Erythroblast (primary cell): ENCODE measurements around the gene EPHB6.

Experiments used
- DNase-seq, 2 experiments: peaks; one replicate each; lab custom pipeline; 2025; lab: John Stamatoyannopoulos, UW
- GATA1 ChIP-seq: IDR thresholded peaks from 2 replicates; pipeline ENCODE4 v1.6.1; 2011; ENCODE audit warnings: low read depth, mild to moderate bottlenecking, control low read depth, low read length, moderate library complexity
- POLR2A ChIP-seq: IDR thresholded peaks from 2 replicates; pipeline ENCODE4 v1.6.1; 2011; ENCODE audit warnings: mild to moderate bottlenecking, low read length

Gene EPHB6

DNA sequence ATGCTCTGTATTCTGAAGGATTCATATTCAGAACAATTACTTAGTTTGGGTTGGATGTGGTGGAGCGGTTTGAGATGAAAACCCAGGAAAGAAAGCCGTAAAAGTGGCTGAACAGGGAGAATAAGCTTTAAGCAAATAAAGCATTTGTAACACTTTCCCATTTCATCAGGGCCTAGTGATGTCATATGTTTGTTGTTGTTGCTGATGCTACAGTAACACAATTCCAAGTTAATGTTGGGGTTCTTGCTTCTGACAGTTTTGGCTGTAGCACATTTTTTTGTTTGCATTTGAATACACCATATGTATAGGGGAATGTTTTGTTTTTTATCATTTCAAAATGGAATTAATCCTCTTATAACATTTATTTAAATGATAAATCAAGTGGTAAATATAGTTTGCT, 40.4 kb upstream of the EPHB6 start:
- DNase-seq: no peak

DNA sequence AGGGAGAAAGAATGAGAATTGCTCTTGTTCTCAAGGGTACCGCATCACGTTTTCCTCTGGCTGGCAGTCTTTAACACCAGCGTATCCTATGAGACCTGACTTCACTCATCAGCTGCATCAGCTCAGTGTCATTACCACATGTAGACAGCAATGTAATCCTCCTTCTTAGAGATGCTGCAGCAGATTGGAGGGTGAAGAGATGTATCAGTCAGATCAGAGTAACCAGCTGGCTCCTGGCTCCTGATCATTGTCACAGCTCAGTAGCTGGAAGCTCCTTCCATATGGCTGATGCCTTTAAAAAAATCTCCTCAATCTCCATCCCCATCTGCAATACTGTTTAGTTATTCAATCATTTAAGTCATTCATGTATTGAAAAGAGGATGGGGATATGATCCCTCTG, 39.7 kb upstream of the EPHB6 start:
- no peak for TF ChIP-seq GATA1
- TF ChIP-seq POLR2A: no peak
- DNase-seq: no peak

More for the DNA sequence above, 40.4 kb upstream of the EPHB6 start:
- TF ChIP-seq POLR2A: no peak
- TF ChIP-seq GATA1: no peak

DNA sequence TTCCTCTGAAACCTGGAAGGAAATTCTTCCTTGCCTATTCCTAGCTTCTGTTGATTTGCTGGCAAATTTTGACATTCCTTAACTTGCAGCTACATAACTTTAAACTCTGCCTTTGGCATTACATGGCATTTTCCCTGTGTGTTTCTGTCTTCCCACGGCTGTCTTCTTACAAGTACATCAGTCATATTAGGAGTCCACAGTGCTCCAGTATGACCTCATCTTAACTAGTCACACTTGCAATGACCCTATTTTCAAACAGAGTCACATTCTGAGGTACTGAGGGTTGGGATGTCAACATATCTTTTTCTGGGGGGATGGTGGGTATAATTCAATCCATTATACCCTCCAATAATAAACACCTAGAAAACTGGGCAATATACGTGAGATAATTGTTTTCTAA, 37.4 kb upstream of the EPHB6 start:
- DNase-seq: no peak
- TF ChIP-seq POLR2A (no peak), GATA1 (no peak)

DNA sequence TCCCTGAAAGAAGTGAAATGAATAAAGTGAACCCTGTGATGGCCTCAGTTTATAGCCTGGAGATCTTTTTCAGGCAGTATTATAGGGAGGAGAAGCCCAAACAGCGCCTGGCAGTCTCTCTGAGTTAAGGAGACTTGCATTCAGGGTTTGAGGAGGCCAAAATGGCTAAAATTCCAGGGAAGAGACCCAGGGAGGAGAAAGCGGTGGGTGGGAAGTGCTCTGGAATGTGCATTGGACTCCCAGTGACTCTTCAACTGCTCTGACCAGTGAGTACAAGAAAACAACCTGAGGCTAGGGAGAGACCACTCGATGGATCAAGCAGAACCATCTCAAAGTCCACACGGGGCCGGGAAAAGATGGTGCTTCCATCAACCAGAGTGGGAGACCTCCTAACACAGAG, 35.3 kb upstream of the EPHB6 start:
- DNase-seq: no peak
- no peak for TF ChIP-seq GATA1
- TF ChIP-seq POLR2A: no peak

DNA sequence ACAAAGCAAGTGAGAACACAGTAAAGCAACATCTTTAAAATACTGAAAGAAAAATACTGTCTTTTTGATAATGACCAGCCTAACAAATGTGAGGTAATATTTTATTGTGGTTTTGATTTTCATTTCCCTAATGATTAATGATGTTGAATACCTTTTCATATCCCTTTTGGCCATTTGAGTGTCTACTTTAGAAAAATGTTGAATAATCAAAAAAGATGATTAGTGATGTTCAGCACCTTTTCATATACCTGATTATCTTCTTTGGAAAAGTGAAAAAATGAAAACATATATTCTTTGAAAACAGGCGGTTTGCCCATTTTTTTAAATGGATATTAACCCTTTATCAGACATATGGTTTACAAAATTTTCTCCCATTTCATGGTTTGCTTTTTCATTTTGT, 32.2 kb upstream of the EPHB6 start:
- TF ChIP-seq POLR2A (no peak), GATA1 (no peak)

DNA sequence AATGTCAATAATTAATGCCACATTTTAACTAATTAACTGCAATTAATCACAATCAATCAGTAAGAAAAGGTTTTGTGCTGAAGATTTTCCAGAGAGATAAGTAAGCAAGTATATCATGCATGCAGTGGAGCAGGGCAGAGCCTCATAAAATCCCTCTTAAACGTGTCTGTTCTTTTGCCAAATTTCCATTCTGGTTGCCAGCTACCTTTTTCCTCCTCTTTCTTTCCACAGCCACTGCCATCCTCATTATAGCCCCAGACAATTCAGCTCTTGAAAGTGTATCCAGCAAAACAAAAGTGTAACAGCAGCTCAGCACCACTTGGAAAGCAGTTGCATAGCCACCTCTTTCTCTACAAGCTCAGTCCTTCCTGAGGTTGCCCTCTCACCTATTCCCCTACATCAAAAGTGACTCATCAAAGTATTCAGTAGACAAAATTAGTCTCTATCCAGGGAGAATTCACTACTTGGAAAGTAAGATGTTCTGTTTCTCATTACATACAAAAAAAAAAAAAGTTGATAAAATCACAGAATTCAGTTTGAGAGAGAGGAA, 26.9 kb upstream of the EPHB6 start:
- DNase-seq: no peak
- TF ChIP-seq POLR2A (no peak), GATA1 (no peak)

More for the DNA sequence above, 32.2 kb upstream of the EPHB6 start:
- DNase-seq: no peak

DNA sequence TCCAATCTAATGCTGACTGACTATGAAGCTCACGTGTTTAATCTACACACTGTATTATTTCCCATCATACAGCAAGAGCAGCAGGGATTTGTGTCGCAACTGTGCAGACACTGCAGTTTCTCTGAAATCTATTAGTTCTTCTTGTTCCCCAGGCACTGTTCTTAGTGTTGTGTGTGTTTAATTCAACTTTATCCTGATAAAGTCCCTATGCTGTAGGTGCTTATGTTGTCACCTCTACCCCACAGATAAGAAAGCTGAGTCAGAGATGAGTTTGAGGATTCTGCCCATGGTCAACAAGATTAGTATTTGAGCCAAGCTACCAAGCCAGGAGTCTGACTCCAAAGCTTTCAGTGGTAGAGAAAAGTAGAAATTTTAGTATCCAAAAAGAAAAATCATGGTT, 22.5 kb upstream of the EPHB6 start:
- peak; percentile 67 to 71 for DNase-seq
- TF ChIP-seq POLR2A (no peak), GATA1 (no peak)

DNA sequence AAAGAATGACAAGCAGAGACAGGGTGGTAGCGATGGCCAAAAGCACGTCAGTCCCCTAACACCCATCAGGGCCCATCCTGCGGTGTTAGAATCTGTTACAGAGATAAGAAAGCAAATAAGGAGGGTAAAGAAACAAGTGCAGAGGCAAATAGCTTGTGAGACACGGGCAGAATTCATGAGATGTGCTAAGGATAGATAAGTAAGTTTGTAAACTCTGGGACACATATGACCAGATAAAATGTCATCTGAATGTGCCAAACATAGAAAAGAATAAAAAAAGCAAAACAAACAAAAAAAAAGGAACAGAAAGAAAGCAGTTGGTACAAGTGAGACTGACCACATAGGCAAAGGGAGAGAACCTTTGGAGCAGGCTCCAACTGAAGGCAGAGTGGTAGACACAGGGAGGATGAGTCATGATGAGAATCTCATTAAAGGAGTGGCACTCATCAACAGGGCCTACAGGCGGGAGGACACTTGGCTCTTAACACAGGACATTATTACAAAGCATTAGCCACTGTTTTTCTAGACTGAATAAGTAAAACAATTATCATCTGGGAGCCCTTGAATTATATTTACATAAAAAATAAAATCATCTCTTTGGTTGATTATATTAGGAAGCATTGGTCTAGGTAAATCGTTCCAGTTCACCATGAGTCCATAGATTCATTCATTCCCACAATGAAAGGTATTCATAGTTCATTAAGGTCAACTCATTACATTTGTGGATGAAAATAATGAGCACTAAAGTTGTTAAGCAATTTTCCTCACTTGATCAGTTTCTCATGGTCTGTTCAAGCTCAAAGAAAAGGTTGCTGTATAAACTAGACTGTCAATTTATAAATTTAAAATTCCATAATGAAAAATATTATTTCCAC, 21.5 kb upstream of the EPHB6 start:
- TF ChIP-seq POLR2A (peak; percentile 34), GATA1 (no peak)
- peak; percentile 86 to 89 for DNase-seq

DNA sequence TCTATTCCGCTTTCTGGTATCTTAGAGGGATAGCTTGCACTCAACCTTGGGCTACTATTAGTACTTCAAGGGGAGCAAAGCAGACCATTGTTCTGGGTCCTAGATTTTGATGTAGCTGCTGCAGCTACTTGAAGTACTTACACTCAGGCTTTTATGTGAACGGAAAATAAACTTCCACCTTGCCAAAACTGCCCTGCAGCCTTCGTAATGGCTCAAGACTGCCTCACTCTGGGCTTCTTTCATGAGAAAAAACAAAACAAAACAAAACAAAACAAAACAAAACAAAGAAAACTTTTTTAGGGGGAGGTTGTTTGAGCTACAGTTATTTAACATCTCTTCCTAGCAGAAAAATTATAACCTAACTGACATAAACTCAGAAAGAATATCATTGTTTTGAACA, 19.4 kb upstream of the EPHB6 start:
- peak; percentile 36 to 47 for DNase-seq
- TF ChIP-seq GATA1 (no peak), POLR2A (no peak)

DNA sequence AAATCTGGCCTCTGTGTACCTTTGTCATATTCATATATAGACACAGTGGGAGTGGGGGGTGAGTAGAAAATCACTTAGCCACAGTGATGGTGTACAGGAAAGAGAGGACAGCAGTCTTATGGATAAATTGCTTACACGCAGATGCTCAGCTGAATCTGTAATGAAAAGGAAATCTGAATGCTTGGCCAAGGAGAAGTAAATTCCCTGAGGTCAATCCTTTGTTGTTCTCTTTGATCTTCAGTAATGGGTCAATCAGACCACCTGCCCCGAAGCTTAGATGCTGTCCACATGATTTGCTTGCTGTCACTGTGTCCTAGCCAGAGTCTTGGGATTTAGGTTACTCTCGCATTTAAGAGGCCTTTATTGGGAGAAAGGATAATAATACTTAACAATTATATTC, 18.4 kb upstream of the EPHB6 start:
- DNase-seq: no peak
- no peak for TF ChIP-seq POLR2A
- TF ChIP-seq GATA1: no peak

DNA sequence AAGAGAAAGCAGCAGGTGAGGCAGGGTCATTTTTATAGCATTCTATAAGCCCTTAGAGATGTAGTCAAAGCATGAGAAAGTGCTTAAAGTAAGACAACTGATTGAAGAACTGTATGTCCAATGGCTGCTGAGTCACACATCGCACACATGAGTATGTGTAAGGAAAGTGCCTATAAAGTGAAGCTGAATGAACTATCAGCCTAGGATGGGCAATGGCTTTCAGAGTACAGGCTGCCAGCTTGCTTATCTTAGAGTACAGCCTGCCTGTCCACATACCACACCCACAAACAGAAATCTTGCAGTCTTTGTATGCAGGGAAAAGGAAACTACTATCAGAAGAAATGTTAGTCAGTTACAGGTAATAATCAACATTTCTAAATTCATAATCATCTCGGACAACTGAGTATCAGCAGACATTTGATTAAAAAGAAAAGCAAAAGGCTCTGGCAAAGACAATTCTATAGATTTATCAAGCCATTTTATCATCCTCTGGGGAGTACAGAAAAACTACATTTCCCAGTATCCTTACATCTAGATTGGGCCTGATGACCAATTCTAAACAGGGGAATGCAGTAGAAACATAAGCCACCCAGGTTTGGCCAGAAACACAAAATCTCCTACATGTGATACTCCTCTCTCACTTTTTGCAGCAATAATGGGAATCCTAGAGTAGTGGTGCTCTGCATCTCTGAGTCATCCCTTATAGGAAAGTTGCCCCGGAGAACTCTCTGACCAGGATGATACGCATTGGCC, 16.2 kb upstream of the EPHB6 start:
- TF ChIP-seq GATA1 (peak; percentile 49), POLR2A (peak; percentile 28)
- DNase-seq: peak; percentile 94 to 98

DNA sequence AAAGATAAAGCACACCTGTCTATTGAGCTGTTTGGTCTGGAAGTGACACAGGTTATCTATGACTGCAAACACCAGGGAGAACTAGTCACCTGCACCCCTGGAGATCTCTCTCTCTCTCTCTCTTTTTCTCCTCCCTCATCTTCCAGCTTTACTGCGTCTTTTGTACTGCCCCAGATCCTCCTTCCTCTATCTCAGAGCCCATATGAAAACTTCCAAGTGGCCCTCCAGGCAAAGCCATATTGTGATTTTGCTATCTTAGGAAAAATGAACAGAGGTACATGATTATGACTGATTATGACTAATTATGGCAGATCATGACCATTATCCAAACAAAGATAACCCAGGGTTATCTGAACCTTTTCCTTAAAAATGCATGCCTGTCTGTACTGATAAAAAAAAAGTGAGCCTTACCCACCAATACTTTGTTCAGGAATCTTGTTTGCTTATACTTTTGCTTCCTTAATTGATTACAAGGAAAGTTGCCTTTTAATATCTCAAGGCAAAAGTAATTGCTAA, 12.6 kb upstream of the EPHB6 start:
- peak in 1 of 2 experiments; percentile 56 for DNase-seq
- TF ChIP-seq POLR2A: no peak
- no peak for TF ChIP-seq GATA1

DNA sequence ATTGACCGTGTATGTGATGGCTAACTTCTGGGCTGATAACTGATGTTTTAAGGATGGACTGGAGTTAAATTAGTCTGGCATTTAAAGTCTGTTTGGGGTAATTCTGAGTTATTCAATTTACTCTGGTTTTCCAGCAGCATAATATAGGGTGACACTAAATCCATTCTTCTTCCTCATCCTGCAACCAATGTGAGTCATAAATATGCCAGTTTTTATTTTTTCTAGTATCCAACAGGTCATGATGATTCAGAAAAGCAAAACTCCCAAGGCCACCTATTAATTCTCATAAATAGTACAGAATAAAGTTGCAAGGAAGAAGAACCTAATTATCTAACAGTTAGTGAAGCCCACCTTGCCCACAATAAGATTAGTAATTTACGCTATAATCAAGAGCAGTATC, 7.5 kb upstream of the EPHB6 start:
- TF ChIP-seq GATA1: no peak
- TF ChIP-seq POLR2A: no peak
- DNase-seq: no peak

DNA sequence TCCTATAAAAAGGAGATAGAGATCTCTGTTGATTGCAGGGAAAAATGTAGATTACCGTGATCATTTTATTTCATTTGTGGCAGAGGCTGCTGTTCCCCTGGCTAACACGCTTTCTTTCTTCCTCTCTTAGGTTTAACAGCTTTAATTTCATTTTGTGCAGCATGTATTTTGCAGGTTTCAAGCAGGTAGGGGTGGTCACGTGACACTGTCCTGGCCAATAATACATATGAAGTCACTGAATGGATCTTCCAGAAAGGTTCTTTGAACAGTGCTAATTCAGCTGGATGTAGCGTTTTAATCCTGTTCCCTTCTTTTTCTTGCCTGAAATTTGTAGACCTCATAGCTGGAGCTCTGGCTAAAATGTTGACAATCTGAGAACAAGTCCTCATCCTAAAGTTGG, 3.6 kb upstream of the EPHB6 start:
- no peak for DNase-seq
- TF ChIP-seq GATA1 (no peak), POLR2A (no peak)
